Stimulated activated CD4-positive, alpha-beta T cell treated with anti-CD3 and anti-CD28 coated beads, Interleukin-1b, Interleukin-23, amount 100 ng/mL, for 4 hours (primary cell): ENCODE measurements around the gene TMC6.

Experiments
- DNase-seq, 2 donors: peaks; one replicate each; pipeline ENCODE4 v3.0.0-alpha.2; 2020; ENCODE audit warnings: low read depth in 2 of 2

Gene TMC6

DNA sequence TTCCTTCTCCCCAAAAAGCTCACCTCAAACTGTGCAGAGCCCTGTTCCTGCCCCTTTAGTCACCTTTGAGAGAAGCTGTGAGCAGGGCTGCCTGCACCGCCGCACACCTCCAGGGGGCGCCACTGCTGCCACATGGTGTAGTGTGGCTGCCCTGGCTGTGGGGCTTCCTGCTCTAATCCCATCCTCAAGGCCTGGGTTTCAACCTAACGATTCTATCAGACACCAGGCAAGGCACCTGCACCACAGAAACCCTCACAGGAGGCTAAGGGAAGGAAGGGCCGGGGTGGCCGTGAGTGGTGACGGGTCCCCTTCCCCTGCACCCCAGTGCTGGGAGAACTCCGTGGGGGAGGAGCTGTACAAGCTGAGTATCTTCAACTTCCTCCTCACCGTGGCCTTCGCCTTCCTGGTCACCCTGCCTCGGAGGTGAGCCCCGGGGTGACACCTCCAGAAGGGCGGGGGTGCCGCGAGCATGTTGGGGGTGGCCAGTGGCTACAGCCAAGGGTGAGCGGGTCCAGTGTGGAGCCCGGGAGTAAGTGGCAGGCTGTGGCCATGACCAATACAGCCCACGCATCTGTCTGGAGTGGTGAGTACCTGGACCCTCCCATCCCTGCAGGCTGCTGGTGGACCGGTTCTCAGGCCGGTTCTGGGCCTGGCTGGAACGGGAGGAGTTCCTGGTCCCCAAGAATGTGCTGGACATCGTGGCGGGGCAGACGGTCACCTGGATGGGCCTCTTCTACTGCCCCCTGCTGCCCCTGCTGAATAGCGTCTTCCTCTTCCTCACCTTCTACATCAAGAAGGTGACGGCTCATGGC, 9.0 kb upstream of the TMC6 start:
- peak in 1 of 2 donors; percentile 44 for DNase-seq

DNA sequence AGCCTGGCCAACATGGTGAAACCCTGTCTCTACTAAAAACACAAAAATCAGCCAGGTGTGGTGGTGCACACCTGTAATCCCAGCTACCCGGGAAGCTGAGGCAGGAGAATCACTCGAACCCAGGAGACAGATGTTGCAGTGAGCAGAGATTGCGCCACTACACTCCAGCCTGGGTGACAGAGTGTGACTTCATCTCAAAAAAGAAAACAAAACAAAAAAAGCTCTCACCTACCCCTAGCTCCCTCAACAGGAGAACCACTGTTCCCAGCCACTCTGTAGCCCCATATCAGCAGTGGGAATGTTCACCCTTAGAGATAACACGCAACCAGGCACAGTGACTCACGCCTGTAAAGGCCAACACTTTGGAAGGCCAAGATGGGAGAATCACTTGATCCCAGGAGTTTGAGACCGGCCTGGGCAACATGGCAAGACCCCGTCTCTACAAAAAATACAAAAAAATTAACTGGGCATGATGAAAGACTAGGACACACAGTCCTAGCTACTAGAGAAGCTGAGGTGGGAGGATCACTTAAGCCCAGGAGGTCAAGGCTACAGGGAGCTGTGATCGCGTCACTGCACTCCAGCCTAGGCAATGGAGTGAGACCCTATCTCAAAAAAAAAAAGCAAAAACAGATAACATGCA, 7.4 kb upstream of the TMC6 start:
- no peak for DNase-seq

- DNase-seq: no peak
Observed at GRCh38 chr17:78134899-78135385, 6.4 kb upstream of the TMC6 start.

DNA sequence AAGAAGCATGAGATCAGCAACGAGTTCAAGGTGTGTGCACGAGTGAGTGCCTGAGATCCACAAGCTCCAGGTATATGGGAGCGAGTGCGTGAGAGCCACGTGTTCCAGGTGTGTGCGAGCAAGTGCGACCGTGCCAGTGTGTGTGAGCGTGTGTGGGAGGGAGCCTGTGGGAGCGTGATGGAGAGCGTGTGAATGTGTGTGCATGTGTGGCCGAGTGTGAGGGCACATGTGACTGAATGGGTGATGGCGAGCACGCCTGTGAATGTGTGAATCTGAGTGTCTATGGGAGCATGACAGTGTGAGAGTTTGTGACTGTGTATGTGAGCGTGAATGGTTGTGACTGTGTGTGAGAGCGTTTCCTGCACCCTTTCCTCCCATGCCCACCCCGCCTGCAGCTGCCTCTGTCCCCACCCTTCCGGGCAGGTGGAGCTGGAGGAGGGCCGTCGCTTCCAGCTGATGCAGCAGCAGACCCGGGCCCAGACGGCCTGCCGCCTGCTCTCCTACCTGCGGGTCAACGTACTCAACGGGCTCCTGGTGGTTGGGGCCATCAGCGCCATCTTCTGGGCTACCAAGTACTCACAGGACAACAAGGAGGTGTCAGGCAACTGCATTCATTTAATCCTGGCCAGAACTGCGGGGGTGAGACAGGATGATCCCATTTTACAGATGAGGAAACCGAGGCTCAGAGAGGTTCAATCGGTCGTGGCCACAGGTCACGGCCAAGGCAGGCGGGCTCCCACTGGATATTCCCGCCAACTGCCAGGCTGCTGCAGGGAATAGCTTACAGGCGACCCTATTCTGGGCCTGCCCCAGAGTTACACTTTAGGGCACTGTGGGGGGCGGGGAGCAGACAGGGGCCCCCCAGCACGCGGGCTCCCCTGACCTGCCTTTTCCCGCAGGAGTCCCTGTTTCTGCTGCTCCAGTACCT, 5.7 kb upstream of the TMC6 start:
- DNase-seq: peak; percentile 58 to 62

DNA sequence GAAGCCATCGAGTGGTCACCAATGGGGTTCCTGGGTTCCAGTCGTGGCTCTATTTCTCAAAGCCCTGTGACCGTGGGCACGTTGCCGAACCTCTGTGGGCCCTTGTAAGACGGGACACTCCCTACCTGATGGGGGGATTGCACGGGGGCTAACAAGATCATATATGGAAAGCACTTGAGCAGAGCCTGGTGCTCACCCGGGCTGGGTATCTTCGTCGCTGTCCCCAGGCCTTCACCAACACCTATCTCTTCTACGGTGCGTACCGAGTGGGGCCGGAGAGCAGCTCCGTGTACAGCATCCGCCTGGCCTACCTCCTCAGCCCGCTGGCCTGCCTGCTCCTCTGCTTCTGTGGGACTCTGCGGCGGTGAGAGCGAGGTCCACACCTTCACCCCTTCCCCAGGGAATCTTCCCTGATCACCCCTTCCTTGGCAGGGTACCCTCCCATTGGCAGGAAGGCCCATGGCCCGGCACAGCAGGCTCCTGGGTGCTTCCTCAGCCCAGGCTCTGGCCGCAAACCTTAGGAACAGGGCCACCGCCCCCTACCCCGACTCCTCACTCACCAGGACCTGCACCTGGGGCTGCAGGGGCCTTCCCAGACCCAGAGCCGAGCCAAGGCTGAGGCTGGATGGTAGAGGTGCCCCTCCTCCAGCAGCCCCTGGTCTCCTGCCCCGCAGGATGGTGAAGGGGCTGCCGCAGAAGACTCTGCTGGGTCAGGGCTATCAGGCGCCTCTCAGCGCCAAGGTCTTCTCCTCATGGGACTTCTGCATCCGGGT, 4.8 kb upstream of the TMC6 start:
- DNase-seq: no peak

GRCh38 chr17:78132767-78133178, 4.2 kb upstream of the TMC6 start:
- DNase-seq: no peak

GRCh38 chr17:78132084-78132676, 3.6 kb upstream of the TMC6 start:
- DNase-seq: peak; percentile 53 to 60

DNA sequence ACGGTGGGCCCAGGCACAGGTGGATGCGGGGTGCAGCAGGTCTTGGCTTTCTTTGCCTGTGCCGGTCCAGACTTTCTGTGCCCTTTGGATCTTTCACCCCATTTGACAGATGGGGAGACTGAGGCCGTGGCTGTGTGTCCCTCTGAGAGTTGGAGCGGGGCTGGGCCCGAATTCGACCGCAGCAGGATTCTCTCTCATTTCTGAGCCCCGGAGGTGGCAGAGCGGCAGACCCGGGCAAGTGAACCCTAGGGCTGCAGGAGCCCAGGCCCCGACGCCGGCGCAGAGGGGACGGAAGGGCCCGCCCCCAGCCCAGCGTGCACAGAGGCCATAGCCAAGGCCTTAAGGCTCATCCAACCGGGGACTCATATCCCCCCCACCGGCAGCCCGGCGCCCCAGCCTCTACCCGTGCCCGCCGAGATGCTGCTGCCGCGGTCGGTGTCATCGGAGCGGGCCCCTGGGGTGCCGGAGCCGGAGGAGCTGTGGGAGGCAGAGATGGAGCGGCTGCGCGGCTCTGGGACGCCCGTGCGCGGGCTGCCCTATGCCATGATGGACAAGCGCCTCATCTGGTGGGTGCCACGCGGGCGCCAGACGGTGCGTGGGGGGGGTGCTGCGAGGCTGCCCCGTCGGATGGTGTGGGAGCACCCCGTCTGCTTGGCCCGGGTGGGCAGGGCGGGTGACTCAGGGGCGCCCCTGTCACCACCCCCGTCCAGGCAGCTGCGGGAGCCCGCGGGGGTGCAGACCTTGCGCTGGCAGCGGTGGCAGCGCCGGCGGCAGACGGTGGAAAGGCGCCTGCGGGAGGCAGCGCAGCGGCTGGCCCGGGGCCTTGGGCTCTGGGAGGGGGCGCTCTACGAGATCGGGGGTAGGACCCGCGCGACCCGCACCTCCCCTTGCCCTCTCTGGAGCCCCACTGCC, 2.9 kb upstream of the TMC6 start:
- DNase-seq: peak; percentile 58

- DNase-seq: peak in 1 of 2 donors; percentile 40
Observed at GRCh38 chr17:78130437-78131101, 2.0 kb upstream of the TMC6 start, which contains the start of gene TMC8. Gene TMC8, plus strand, starts transcription at chr17:78130771. Its CDS starts 818 bp downstream, at chr17:78131589.

DNA sequence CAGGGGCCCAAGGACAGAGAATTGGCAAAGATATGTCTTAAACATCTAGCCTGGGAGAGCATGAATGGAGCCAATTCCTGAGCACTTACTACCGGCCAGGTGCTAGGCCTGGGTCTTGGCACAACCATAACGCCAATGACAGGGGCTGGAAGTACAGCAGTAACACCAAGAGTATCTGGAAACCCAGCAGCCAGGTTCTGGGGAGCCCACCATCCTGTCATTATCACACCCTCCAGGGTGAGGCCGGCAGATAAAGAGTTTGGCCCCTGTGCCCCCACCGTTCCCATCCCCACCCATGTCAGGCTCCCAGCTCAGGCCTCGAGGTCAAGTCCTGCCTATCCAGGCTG, 1.5 kb upstream of the TMC6 start:
- DNase-seq: no peak

- no peak for DNase-seq
Observed at GRCh38 chr17:78129351-78130089, 965 bp upstream of the TMC6 start.

- DNase-seq: no peak
Observed at GRCh38 chr17:78127888-78128550, 536 bp downstream of the TMC6 start.

DNA sequence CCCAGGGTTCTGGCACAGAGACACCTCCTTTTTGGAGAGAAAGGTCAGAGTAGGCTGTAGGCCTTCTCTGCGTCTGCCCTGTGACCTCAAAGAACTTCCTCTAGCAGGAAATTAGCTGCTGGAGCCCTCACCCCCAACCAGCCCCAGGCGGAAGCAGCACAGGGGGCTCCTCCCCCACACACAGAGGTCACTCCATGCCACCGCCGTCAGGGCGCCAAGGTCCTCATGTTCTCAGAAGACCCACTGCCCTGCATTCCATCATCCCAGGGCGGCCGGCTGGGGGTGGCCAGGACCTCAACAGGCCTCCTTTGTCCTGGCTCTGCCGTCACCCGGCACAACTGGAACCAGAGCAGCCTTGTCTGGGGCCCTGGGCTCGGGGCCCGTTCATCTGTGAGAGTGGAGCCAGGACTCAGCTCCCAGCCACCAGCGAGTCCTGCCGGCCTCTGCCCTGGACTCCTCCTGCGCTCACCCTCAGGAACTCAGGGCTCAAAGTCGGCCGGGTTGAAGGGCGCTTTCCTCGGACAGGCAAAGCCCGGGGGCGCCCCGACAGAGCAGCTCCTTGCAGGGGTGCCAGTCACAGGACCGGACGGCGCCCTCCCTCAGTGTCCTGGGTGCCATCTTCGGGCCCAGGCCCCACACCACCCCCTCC, 1.2 kb downstream of the TMC6 start:
- DNase-seq: peak in 1 of 2 donors; percentile 47

- no peak for DNase-seq
Observed at GRCh38 chr17:78126895-78127238, 1.7 kb downstream of the TMC6 start.

DNA sequence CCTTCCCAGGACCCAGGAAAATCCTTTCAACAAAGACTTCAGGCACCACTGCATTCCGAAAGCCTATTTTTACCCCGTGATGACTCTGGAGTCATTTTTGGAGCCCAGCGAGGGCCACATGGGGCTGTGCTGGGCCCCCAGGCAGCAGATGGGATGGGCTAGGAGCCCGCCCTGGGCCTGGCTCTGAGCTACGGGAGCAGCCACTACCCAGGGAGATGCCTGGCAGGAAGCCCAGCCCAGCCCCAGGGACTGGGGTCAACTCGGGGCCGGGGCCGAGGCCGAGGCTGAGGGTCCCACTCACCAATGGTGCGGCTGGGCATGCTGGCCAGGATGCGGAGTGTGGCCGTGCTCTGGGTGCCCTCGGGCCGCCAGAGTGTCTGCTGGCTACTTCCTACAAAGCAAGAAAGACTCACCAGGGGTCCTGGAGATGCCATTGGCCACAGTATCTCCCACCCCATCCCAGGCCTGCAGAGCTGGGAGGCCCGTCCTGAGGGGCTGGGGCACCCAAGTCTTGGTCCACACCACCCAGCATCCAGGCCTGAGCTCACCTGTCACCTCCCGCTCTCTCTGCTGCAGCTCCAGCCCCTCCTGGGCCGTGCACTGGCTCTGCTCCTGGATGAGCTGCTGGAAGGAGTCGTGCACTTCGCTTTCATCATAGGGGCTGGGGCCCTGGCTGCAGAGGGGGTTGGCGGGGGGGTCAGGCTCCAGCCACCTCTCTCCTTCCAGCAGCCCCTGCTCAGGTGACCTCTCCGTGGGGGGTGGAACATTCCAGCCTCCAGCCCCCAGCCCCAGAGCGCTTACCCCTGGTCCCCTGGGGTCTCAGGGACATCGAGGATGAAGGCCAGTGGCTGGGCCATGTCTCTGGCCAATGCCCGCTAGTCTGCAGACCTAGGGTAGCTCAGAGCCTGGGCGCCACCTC, 2.3 kb downstream of the TMC6 start:
- no peak for DNase-seq

DNA sequence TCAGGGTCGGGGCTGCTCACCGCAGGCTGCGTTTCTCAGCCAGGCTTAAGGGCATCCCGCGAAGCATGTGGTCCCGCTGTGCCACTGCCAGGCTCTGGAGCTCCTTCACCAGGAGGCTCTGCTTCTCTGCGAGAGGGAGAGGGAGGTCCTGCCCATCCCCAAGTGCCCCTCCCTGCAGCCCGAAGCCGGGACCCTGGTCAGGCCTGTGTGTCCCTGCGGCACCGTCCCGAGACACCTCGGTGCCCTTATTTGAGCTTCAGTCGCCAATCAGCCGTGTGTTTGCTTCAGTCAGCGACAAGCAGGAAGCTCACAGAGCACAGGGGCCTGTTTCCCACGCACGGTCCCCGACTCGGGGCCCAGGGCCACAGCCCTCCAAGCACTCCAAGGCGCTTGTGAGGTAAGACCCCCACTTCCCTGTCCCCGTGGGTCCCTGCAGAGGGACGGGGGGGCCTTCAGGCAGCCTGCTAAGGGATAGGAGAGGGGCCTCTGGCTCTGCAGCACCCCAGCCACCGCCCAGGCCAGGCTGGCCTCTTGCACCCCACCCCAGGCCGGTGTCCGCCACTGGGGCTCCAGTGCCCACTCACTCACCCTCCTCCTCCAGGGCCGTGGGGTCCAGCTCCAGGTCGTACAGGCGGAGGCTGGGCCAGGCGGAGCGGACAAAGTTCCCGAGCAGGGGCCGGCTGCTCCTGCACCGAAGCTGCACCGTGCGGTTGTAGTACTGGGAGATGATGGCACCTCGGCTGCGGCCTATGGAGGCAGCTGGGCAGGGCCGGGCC, 3.2 kb downstream of the TMC6 start:
- peak in 1 of 2 donors; percentile 39 for DNase-seq
